SK-N-SH treated with all-trans-retinoic acid at 6 μM for 48 hours (cell line): ENCODE data around the gene RBKS.

Experiments used
- ATAC-seq: fragments of 200-7000 bp; cut with Tn5 transposase; 3 replicates; pipeline ENCODE4 v1.9.1; 2020; ENCODE audit warnings: mild to moderate bottlenecking, moderate library complexity
- ARNTL ChIP-seq: fragments of 450-650 bp; formaldehyde crosslinking; IDR thresholded peaks from 2 replicates; pipeline ENCODE4 v1.5.0; 2020; ENCODE audit warnings: low read depth, mild to moderate bottlenecking, moderate library complexity, borderline replicate concordance
- BACH2 ChIP-seq: fragments of 250-450 bp; sonication (Bioruptor Pico); IDR thresholded peaks from 2 replicates; pipeline ENCODE4 v1.9.0; 2021; ENCODE audit warnings: mild to moderate bottlenecking, borderline replicate concordance
- CSDC2 ChIP-seq: fragments of 250-450 bp; sonication (Bioruptor Pico); IDR thresholded peaks from 2 replicates; pipeline ENCODE4 v1.5.0; 2020; ENCODE audit warnings: mild to moderate bottlenecking, moderate library complexity
- CSRNP3 ChIP-seq: fragments of 250-450 bp; sonication (Bioruptor Pico); IDR thresholded peaks from 2 replicates; pipeline ENCODE4 v1.5.1; 2021; ENCODE audit warnings: mild to moderate bottlenecking, moderate library complexity
- ESRRG ChIP-seq: fragments of 250-450 bp; sonication (Bioruptor Pico); IDR thresholded peaks from 2 replicates; pipeline ENCODE4 v1.6.1; 2021; ENCODE audit warnings: mild to moderate bottlenecking
- GLIS3 ChIP-seq: fragments of 250-450 bp; sonication (Bioruptor Pico); IDR thresholded peaks from 2 replicates; pipeline ENCODE4 v1.5.0; 2020; ENCODE audit warnings: mild to moderate bottlenecking, moderate library complexity
- ISL1 ChIP-seq: fragments of 250-450 bp; sonication (Bioruptor Pico); IDR thresholded peaks from 2 replicates; pipeline ENCODE4 v2.1.2; 2022; ENCODE audit warnings: mild to moderate bottlenecking, moderate library complexity
- OSR1 ChIP-seq: fragments of 250-450 bp; sonication (Bioruptor Pico); IDR thresholded peaks from 2 replicates; pipeline ENCODE4 v1.8.0; 2022; ENCODE audit warnings: moderate library complexity, mild to moderate bottlenecking, inconsistent platforms
- PATZ1 ChIP-seq: fragments of 250-450 bp; sonication (Bioruptor Pico); IDR thresholded peaks from 2 replicates; pipeline ENCODE4 v1.8.0; 2020; ENCODE audit warnings: mild to moderate bottlenecking, moderate library complexity, borderline replicate concordance
- PPARA ChIP-seq: fragments of 250-450 bp; sonication (Bioruptor Pico); IDR thresholded peaks from 2 replicates; pipeline ENCODE4 v1.5.0; 2020; ENCODE audit warnings: mild to moderate bottlenecking, borderline replicate concordance
- RARB ChIP-seq: fragments of 250-450 bp; sonication (Bioruptor Pico); IDR thresholded peaks from 2 replicates; pipeline ENCODE4 v1.8.0; 2021; ENCODE audit warnings: mild to moderate bottlenecking, moderate library complexity
- SNAI2 ChIP-seq: fragments of 250-450 bp; sonication (Bioruptor Pico); IDR thresholded peaks from 2 replicates; pipeline ENCODE4 v1.5.0; 2020; ENCODE audit warnings: mild to moderate bottlenecking, moderate library complexity
- TOX ChIP-seq: fragments of 250-450 bp; sonication (Bioruptor Pico); IDR thresholded peaks from 2 replicates; pipeline ENCODE4 v1.8.0; 2021; ENCODE audit warnings: mild to moderate bottlenecking, moderate library complexity, borderline replicate concordance
- ZC3H10 ChIP-seq: fragments of 250-450 bp; sonication (Bioruptor Pico); IDR thresholded peaks from 2 replicates; pipeline ENCODE4 v1.5.1; 2021; ENCODE audit warnings: mild to moderate bottlenecking, moderate library complexity
- ZFP3 ChIP-seq: fragments of 250-450 bp; sonication (Bioruptor Pico); IDR thresholded peaks from 2 replicates; pipeline ENCODE4 v1.5.0; 2020; ENCODE audit warnings: mild to moderate bottlenecking, moderate library complexity
- ZFP30 ChIP-seq: fragments of 450-650 bp; formaldehyde crosslinking; IDR thresholded peaks from 2 replicates; pipeline ENCODE4 v1.5.0; 2022; ENCODE audit warnings: mild to moderate bottlenecking, moderate library complexity
- ZNF565 ChIP-seq: fragments of 450-650 bp; formaldehyde crosslinking; conservative IDR thresholded peaks from 2 replicates; pipeline ENCODE4 v1.5.0; 2020; ENCODE audit warnings: low read depth, mild to moderate bottlenecking, moderate library complexity
- ZNF70 ChIP-seq: fragments of 450-650 bp; formaldehyde crosslinking; IDR thresholded peaks from 2 replicates; pipeline ENCODE4 v1.5.0; 2020; ENCODE audit warnings: mild to moderate bottlenecking, moderate library complexity
- ZNF8 ChIP-seq: fragments of 450-650 bp; formaldehyde crosslinking; IDR thresholded peaks from 2 replicates; pipeline ENCODE4 v1.5.0; 2020; ENCODE audit warnings: mild to moderate bottlenecking, moderate library complexity
- TF ChIP-seq, protein P1 (sequence below): fragments of 250-450 bp; sonication (Bioruptor Pico); IDR thresholded peaks from 2 replicates; pipeline ENCODE4 v1.5.1; 2020; ENCODE audit warnings: low read depth, mild to moderate bottlenecking, moderate library complexity
- TF ChIP-seq, protein P2 (sequence below): fragments of 250-450 bp; sonication (Bioruptor Pico); IDR thresholded peaks from 2 replicates; pipeline ENCODE4 v1.5.0; 2020; ENCODE audit warnings: mild to moderate bottlenecking, moderate library complexity

Gene RBKS

DNA sequence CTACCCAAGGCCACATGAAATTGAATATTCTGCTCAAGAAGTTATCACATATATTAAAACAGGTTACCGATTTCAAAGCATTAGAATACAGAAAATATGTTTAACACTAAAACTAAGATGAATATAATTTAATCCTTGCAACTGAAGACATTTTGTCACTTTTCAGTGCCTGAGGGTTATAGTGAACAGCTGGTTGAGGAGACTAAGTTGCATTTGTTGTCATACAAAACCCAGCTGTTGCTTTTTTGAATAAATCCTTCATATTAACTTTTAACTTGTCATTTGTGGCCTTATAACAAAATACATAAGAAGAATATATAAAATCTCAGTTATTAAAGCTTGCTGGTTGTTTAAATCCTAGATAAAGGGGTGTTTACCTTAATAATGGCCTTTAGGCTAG, 37.5 kb downstream of the RBKS start:
- ATAC-seq, result no peak
- TF ChIP-seq ESRRG (CRISPR knock-in tag) (no peak), ZNF70 (CRISPR knock-in tag) (no peak), RARB (CRISPR knock-in tag) (no peak)

DNA sequence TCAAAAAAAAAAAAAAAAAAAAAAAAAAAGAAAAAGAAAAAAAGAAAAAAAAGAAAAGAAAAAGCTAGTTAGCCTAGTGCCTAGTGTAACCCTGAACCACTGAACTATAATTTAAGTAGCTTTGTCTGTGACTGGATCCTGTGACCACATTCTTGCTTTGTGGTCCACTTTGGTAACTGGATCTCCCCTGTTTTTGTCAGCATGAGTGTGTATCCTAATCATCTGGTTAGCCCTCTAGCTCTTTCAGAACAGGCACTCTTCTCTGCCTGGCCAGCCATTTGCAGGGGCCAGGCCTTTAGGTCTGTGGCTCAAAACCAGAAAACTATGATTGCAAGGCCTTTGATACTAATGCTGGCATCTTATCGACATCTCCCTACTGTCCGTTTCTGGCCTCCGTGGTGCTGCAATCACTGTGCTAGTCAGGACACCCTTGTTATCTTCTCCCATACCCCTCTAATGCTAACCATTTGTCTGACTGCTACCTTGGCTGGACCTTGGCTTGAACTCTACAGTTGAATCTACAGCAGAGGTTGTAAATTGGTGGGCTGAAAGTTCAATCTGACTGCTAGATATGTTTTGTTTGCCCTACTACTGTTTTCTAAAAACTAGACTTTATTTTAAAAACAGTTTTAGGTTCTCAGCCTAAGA, 40.5 kb downstream of the RBKS start:
- TF ChIP-seq ZFP3 (CRISPR knock-in tag) (no peak), ZFP30 (CRISPR knock-in tag) (no peak), ZNF565 (CRISPR knock-in tag) (no peak), ZNF70 (CRISPR knock-in tag) (no peak), ESRRG (CRISPR knock-in tag) (no peak), RARB (CRISPR knock-in tag) (no peak), SNAI2 (CRISPR knock-in tag) (no peak), CSRNP3 (no peak), ZNF8 (no peak), GLIS3 (CRISPR knock-in tag) (no peak), ISL1 (CRISPR knock-in tag) (no peak), PATZ1 (no peak), ZC3H10 (no peak), CSDC2 (CRISPR knock-in tag) (no peak)
- TF ChIP-seq, protein P1, sequence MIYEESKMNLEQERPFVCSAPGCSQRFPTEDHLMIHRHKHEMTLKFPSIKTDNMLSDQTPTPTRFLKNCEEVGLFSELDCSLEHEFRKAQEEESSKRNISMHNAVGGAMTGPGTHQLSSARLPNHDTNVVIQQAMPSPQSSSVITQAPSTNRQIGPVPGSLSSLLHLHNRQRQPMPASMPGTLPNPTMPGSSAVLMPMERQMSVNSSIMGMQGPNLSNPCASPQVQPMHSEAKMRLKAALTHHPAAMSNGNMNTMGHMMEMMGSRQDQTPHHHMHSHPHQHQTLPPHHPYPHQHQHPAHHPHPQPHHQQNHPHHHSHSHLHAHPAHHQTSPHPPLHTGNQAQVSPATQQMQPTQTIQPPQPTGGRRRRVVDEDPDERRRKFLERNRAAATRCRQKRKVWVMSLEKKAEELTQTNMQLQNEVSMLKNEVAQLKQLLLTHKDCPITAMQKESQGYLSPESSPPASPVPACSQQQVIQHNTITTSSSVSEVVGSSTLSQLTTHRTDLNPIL, result no peak
- TF ChIP-seq, protein P2, sequence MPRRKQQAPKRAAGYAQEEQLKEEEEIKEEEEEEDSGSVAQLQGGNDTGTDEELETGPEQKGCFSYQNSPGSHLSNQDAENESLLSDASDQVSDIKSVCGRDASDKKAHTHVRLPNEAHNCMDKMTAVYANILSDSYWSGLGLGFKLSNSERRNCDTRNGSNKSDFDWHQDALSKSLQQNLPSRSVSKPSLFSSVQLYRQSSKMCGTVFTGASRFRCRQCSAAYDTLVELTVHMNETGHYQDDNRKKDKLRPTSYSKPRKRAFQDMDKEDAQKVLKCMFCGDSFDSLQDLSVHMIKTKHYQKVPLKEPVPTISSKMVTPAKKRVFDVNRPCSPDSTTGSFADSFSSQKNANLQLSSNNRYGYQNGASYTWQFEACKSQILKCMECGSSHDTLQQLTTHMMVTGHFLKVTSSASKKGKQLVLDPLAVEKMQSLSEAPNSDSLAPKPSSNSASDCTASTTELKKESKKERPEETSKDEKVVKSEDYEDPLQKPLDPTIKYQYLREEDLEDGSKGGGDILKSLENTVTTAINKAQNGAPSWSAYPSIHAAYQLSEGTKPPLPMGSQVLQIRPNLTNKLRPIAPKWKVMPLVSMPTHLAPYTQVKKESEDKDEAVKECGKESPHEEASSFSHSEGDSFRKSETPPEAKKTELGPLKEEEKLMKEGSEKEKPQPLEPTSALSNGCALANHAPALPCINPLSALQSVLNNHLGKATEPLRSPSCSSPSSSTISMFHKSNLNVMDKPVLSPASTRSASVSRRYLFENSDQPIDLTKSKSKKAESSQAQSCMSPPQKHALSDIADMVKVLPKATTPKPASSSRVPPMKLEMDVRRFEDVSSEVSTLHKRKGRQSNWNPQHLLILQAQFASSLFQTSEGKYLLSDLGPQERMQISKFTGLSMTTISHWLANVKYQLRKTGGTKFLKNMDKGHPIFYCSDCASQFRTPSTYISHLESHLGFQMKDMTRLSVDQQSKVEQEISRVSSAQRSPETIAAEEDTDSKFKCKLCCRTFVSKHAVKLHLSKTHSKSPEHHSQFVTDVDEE (CRISPR knock-in tag), result no peak
- ATAC-seq, result no peak

DNA sequence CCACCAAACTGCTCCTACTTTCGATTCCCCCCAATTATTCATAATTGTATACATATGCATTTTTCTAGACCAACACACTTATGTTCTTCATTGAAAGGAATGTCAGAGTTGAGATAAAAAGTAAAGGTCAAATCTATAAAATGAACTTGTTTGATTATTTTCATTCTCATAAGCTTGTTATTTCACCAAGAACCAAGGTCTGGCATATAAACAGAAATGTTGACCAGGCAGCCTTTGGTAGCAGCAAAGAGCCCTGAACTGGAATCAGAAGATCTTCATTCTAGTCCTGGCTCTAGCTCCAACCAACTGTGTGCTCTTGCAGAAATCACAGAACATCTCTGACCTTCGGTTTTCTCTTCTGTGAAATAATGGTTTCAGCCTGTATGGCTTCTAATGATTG, 42.9 kb downstream of the RBKS start:
- ATAC-seq, result no peak
- TF ChIP-seq CSDC2 (CRISPR knock-in tag) (no peak), ZFP30 (CRISPR knock-in tag) (no peak), ZFP3 (CRISPR knock-in tag) (no peak), ZC3H10 (no peak), ARNTL (CRISPR knock-in tag) (no peak), ISL1 (CRISPR knock-in tag) (no peak), OSR1 (no peak), RARB (CRISPR knock-in tag) (no peak), BACH2 (no peak), ZNF8 (no peak), PATZ1 (no peak), PPARA (CRISPR knock-in tag) (no peak), TOX (CRISPR knock-in tag) (no peak), ESRRG (CRISPR knock-in tag) (no peak), SNAI2 (CRISPR knock-in tag) (no peak), GLIS3 (CRISPR knock-in tag) (no peak)
- TF ChIP-seq, protein P1, result no peak
